Peyer's patch (tissue), 4 donors: ENCODE data around the gene TNRC6B.

Experiments used
- CTCF ChIP-seq, 6 experiments: fragments of 450-650 bp in 4 of 6; fragments of 200-600 bp in 2 of 6; sonication (generic) in 1 of 6; IDR thresholded peaks; one replicate each; pipeline ENCODE4 v1.5.1; 2017 to 2019; ENCODE audit warnings: antibody characterized with exemption in 6 of 6, mild to moderate bottlenecking in 3 of 6, moderate library complexity in 1 of 6
- POLR2A ChIP-seq, 2 donors: fragments of 450-650 bp; IDR thresholded peaks; one replicate each; pipeline ENCODE4 v1.5.1; 2017; ENCODE audit warnings: antibody characterized with exemption in 2 of 2, mild to moderate bottlenecking in 2 of 2, moderate library complexity in 2 of 2

GRCh38 chr22:40300316-40300715 lies 122.6 kb downstream of the TNRC6B start:
- TF ChIP-seq CTCF (IDR thresholded peaks at IDR 0.05) (no peak), POLR2A (IDR thresholded peaks at IDR 0.05) (no peak)
